Activated B cell treated with CpG ODN at 0.5 μM for 24 hours (primary cell): ENCODE results near the gene CNTFR. TPM values are rescaled to one million over a fixed set of nuclear protein-coding genes. Genes with fewer than 3 reads are reported as not detected.
"Not testable (repeated sequence)": the region's sequence is repeated elsewhere in the genome, so short reads cannot be mapped to it uniquely, and the experiment has no call there.

ENCODE experiments used
- ATAC-seq: fragments of 200-7000 bp; cut with Tn5 transposase; one replicate; pipeline ENCODE4 v1.10.0; 2021; ENCODE audit warnings: low read depth, mild to moderate bottlenecking, moderate library complexity
- CTCF ChIA-PET: fragments of 350-600 bp; sonication (Branson Sonifier 250); formaldehyde crosslinking; loops from one replicate; lab custom pipeline; 2021; ENCODE audit warnings: antibody characterized with exemption; lab: Charles Lee
- POLR2A ChIA-PET: fragments of 350-600 bp; sonication (Branson Sonifier 250); formaldehyde crosslinking; loops from one replicate; lab custom pipeline; 2021; ENCODE audit warnings: antibody characterized with exemption; lab: Charles Lee
- DNase-seq: peaks from one replicate; pipeline ENCODE4 v3.0.0; 2022
- H3K27ac Mint-ChIP-seq: one replicate; pipeline ENCODE4 v1.8.0; 2020; ENCODE audit warnings: mixed read lengths
- H3K27me3 Mint-ChIP-seq: one replicate; pipeline ENCODE4 v1.8.0; 2021; ENCODE audit warnings: mixed read lengths
- H3K36me3 Mint-ChIP-seq: one replicate; pipeline ENCODE4 v1.8.0; 2021; ENCODE audit warnings: low read depth, mixed read lengths
- H3K4me1 Mint-ChIP-seq: one replicate; pipeline ENCODE4 v1.8.0; 2021; ENCODE audit warnings: mixed read lengths
- H3K4me3 Mint-ChIP-seq: one replicate; pipeline ENCODE4 v1.8.0; 2020; ENCODE audit warnings: mild to moderate bottlenecking, mixed read lengths
- H3K9me3 Mint-ChIP-seq: one replicate; pipeline ENCODE4 v1.8.0; 2020; ENCODE audit warnings: mixed read lengths
- CTCF ChIP-seq: fragments of 200-600 bp; IDR thresholded peaks from one replicate; pipeline ENCODE4 v1.8.0; 2022; ENCODE audit warnings: antibody characterized with exemption, mild to moderate bottlenecking
- intact Hi-C: fragments of 100-400 bp; cut with micrococcal nuclease; formaldehyde crosslinking; loops from one replicate; pipeline ENCODE4 v1.15.1; 2024
- total RNA-seq: library from RNA; stranded (reverse); gene quantifications from 2 replicates; pipeline ENCODE4 v1.2.3, GENCODE V29; 2022

Gene CNTFR
- total RNA-seq, 1 donor from 2014 or later = not detected

GRCh38 chr9:34544035-34544434, 45.5 kb downstream of the CNTFR start:
- no peak overlapping the region for H3K4me3 Mint-ChIP-seq
- DNase-seq (no peak), ATAC-seq (no peak)
- no peaks in the 10 kb centered on the region for H3K36me3 Mint-ChIP-seq
- CTCF ChIA-PET = interaction anchor here (1.0 kb wide), 1 partner anchor 48 kb away, joined by 4 read pairs; no protein-coding TSS in a partner anchor
- H3K27me3 Mint-ChIP-seq = peaks cover 22% of the 10 kb centered on the region
- no peak for TF ChIP-seq CTCF
- intact Hi-C loops = no loop called here
- POLR2A ChIA-PET = no interaction called here
- H3K4me1 Mint-ChIP-seq = no peaks in the 10 kb centered on the region
- no peaks in the 10 kb centered on the region for H3K9me3 Mint-ChIP-seq
- H3K27ac Mint-ChIP-seq = no peak overlapping the region

- Mint-ChIP-seq H3K27me3 (peaks cover 13% of the 10 kb centered on the region), H3K9me3 (no peaks in the 10 kb centered on the region), H3K36me3 (no peaks in the 10 kb centered on the region), H3K4me3 (no peak overlapping the region), H3K4me1 (no peaks in the 10 kb centered on the region), H3K27ac (no peak overlapping the region)
- DNase-seq (no peak), ATAC-seq (no peak)
- intact Hi-C loops = no loop called here
- TF ChIP-seq CTCF = no peak
- ChIA-PET POLR2A (no interaction called here), CTCF (no interaction called here)
Observed at GRCh38 chr9:34541540-34541939, 48.0 kb downstream of the CNTFR start.

GRCh38 chr9:34540827-34541226, 48.7 kb downstream of the CNTFR start:
- intact Hi-C loops = no loop called here
- no peak for DNase-seq
- CTCF ChIA-PET = no interaction called here
- peaks cover 10% of the 10 kb centered on the region for H3K27me3 Mint-ChIP-seq
- no peaks in the 10 kb centered on the region for H3K9me3 Mint-ChIP-seq
- TF ChIP-seq CTCF = no peak
- no peak overlapping the region for H3K27ac Mint-ChIP-seq
- H3K4me3 Mint-ChIP-seq = no peak overlapping the region
- POLR2A ChIA-PET = no interaction called here
- ATAC-seq = no peak
- no peaks in the 10 kb centered on the region for H3K4me1 Mint-ChIP-seq
- no peaks in the 10 kb centered on the region for H3K36me3 Mint-ChIP-seq

- no peak overlapping the region for H3K4me3 Mint-ChIP-seq
- peaks cover 33% of the 10 kb centered on the region for H3K27me3 Mint-ChIP-seq
- no peaks in the 10 kb centered on the region for H3K9me3 Mint-ChIP-seq
- DNase-seq = no peak
- intact Hi-C loops = no loop called here
- no peaks in the 10 kb centered on the region for H3K36me3 Mint-ChIP-seq
- ChIA-PET CTCF (no interaction called here), POLR2A (no interaction called here)
- no peak for TF ChIP-seq CTCF
- no peaks in the 10 kb centered on the region for H3K4me1 Mint-ChIP-seq
- no peak for ATAC-seq
- no peak overlapping the region for H3K27ac Mint-ChIP-seq
Observed at GRCh38 chr9:34536685-34537084, 52.8 kb downstream of the CNTFR start.

GRCh38 chr9:34532041-34532440, 57.5 kb downstream of the CNTFR start:
- ATAC-seq, H3K4me1 Mint-ChIP-seq, CTCF ChIA-PET, intact Hi-C loops, H3K9me3 Mint-ChIP-seq, H3K27ac Mint-ChIP-seq, DNase-seq, H3K36me3 Mint-ChIP-seq, POLR2A ChIA-PET, H3K4me3 Mint-ChIP-seq: not testable (repeated sequence)
- peaks cover 54% of the 10 kb centered on the region for H3K27me3 Mint-ChIP-seq

GRCh38 chr9:34526026-34526425, 63.5 kb downstream of the CNTFR start:
- ChIA-PET POLR2A (no interaction called here), CTCF (no interaction called here)
- Mint-ChIP-seq H3K4me1 (peaks cover 9% of the 10 kb centered on the region), H3K27me3 (peaks cover 33% of the 10 kb centered on the region), H3K4me3 (no peak overlapping the region), H3K36me3 (no peaks in the 10 kb centered on the region), H3K27ac (no peak overlapping the region), H3K9me3 (no peaks in the 10 kb centered on the region)
- ATAC-seq = no peak
- intact Hi-C loops = no loop called here
- no peak for DNase-seq
- no peak for TF ChIP-seq CTCF
